ENCODE measurements around the gene SH3GL2.

DNA sequence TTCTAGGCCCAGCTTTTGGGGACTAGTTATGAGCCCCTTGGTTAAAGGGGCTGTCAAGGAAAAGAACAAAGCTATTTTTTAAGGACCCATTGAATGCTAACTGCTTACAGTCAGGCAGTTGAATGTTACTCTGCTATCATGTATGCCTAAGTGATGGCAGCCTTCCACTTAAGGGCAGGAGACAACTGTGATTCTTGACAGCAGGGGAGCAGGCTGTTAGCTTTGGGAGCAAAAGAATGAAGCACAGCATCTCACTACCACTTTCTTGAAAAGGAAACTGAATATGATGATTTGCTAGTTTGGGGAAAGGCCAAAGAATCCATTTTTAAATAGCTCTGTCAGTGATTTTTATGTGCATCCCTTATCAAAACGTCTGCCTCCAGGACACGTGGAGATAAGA lies 221.6 kb downstream of the SH3GL2 start:
- TF ChIP-seq, protein P1, sequence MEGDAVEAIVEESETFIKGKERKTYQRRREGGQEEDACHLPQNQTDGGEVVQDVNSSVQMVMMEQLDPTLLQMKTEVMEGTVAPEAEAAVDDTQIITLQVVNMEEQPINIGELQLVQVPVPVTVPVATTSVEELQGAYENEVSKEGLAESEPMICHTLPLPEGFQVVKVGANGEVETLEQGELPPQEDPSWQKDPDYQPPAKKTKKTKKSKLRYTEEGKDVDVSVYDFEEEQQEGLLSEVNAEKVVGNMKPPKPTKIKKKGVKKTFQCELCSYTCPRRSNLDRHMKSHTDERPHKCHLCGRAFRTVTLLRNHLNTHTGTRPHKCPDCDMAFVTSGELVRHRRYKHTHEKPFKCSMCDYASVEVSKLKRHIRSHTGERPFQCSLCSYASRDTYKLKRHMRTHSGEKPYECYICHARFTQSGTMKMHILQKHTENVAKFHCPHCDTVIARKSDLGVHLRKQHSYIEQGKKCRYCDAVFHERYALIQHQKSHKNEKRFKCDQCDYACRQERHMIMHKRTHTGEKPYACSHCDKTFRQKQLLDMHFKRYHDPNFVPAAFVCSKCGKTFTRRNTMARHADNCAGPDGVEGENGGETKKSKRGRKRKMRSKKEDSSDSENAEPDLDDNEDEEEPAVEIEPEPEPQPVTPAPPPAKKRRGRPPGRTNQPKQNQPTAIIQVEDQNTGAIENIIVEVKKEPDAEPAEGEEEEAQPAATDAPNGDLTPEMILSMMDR (conservative IDR thresholded peaks at IDR 0.05; ENCODE audit: low read length) = no peak
- no peak for TF ChIP-seq EZH2phosphoT487 (IDR thresholded peaks at IDR 0.05; ENCODE audit: borderline replicate concordance)
